Activated CD4-positive, alpha-beta T cell treated with anti-CD3 and anti-CD28 coated beads for 36 hours (primary cell): ENCODE measurements around the gene NFX1. TPM values are rescaled to one million over a fixed set of nuclear protein-coding genes. Genes with fewer than 3 reads are reported as not detected.
"Not testable (repeated sequence)": the region's sequence is repeated elsewhere in the genome, so short reads cannot be mapped to it uniquely, and the experiment has no call there.

ENCODE experiments used
- ATAC-seq: fragments of 200-7000 bp; cut with Tn5 transposase; one replicate; pipeline ENCODE4 v1.10.0; 2021; ENCODE audit warnings: mild to moderate bottlenecking, moderate library complexity
- CTCF ChIA-PET: fragments of 350-600 bp; sonication (Branson Sonifier 250); formaldehyde crosslinking; loops from one replicate; lab custom pipeline; 2021; ENCODE audit warnings: antibody characterized with exemption; lab: Charles Lee
- POLR2A ChIA-PET: fragments of 350-600 bp; sonication (Branson Sonifier 250); formaldehyde crosslinking; loops from one replicate; lab custom pipeline; 2021; ENCODE audit warnings: antibody characterized with exemption, inconsistent platforms; lab: Charles Lee
- DNase-seq: peaks from one replicate; pipeline ENCODE4 v3.0.0-alpha.2; 2020
- H3K27ac Mint-ChIP-seq: one replicate; pipeline ENCODE4 v1.8.0; 2021; ENCODE audit warnings: mixed read lengths
- H3K27me3 Mint-ChIP-seq: one replicate; pipeline ENCODE4 v1.8.0; 2021; ENCODE audit warnings: mixed read lengths
- H3K36me3 Mint-ChIP-seq: one replicate; pipeline ENCODE4 v1.8.0; 2021; ENCODE audit warnings: low read depth, mixed read lengths
- H3K4me1 Mint-ChIP-seq: one replicate; pipeline ENCODE4 v1.8.0; 2021; ENCODE audit warnings: mixed read lengths
- H3K4me3 Mint-ChIP-seq: one replicate; pipeline ENCODE4 v1.8.0; 2021; ENCODE audit warnings: mild to moderate bottlenecking, moderate library complexity, mixed read lengths
- H3K9me3 Mint-ChIP-seq: one replicate; pipeline ENCODE4 v1.8.0; 2021; ENCODE audit warnings: low read depth, mixed read lengths
- intact Hi-C, 2 experiments: fragments of 100-400 bp; cut with DNase I in 1 of 2; cut with micrococcal nuclease in 1 of 2; formaldehyde crosslinking; loops; one replicate each; pipeline versions ENCODE4 v1.14.2 to v1.15.1; 2022 to 2024; cut with DNase I, micrococcal nuclease
- total RNA-seq, 2 experiments: library from RNA; stranded (reverse); gene quantifications; one replicate each; pipeline ENCODE4 v1.2.3, GENCODE V29; 2021

The NFX1 gene
- total RNA-seq, 2 experiments from 2014 or later, result 31.2 to 33.7 TPM

DNA sequence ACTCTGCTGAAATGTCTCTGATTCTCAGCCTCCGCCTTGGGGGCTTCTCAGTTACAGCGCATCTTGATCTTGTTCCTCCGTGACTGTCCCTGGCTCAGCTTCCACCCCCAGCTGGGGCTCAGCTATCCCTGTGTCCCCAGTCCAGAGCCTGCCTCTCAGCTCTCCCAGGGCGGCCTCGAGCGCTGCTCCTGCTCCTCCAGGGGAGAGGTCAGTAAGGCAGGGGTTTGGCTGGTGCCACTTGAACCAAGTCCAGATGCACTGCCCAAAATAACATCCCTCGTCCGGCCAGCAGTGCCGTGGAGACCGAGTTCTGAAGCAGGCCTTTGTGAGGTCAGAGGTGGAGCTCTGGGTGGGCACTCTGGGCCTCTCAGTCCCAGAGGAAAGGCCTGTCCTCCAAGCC, 112.1 kb downstream of the NFX1 start, which contains the start of gene AQP7:
Gene AQP7 (minus strand): TSS at position 198 of the 400 bp plus-strand sequence. CDS start 1,306 bp downstream, outside the sequence.
- H3K36me3 Mint-ChIP-seq, DNase-seq, H3K9me3 Mint-ChIP-seq, H3K4me3 Mint-ChIP-seq, H3K27ac Mint-ChIP-seq, POLR2A ChIA-PET, H3K4me1 Mint-ChIP-seq, ATAC-seq, H3K27me3 Mint-ChIP-seq: not testable (repeated sequence)
- intact Hi-C loops, result loop anchor here in 1 of 2 experiments (2.0 kb wide), 1 partner anchor 44 kb away; the partner anchor contains the start of gene AQP3
- CTCF ChIA-PET, result interaction anchor here (0.6 to 1.2 kb wide), 3 partner anchors 68 to 810 kb away, joined by 3 read pairs; no protein-coding TSS in a partner anchor

DNA sequence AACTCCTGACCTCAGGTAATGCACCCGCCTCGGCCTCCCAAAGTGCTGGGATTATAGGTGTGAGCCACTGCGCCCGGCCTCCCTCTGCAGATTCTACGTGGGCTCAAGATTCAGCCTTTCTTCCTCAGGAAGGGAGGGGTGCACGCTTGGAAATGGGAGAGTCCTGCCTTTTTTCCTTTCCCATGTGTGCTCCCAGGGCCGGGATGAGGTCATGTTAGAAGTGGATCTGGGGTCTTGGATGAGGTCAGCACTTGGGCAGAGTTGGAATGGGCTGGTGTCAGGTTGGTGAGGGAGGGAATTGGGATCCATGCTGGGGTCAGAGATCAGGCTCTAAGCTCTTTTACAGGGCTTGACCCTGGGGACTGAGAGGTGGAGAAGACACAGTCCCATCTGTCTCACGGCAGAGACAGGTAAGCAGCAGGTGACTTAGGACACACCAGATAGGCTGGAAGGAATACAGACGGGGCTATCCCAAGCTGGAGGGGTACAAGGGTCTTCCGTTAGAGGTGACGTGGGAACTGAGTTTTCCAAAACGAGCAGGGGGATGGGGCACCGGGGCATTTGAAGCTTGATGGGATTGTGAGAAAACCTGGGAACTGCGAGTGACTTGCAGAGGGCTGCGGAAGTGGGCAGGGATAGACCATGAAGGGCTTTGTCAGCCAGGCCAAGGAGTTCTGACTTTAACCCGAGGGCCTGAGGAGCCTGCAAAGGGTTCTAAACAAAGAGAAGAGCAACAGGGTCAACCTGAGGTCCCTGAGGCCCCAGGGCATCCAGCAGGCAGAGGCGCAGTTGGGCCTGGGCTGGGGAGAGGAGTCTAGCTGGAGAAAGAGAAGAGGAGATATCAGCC, 113.8 kb downstream of the NFX1 start:
- Mint-ChIP-seq H3K36me3 (no peaks in the 10 kb centered on the region), H3K4me3 (no peak overlapping the region), H3K9me3 (no peaks in the 10 kb centered on the region), H3K27me3 (no peaks in the 10 kb centered on the region), H3K27ac (no peak overlapping the region), H3K4me1 (peaks cover 3% of the 10 kb centered on the region)
- DNase-seq, result no peak
- CTCF ChIA-PET, result interaction anchor here (0.7 to 3.6 kb wide), 14 partner anchors 10 to 592 kb away, joined by 3 to 32 read pairs (median 4); partner anchors contain the start of genes AQP3 and NOL6
- POLR2A ChIA-PET, result interaction anchor here (1.1 kb wide), 1 partner anchor 62 kb away, joined by 4 read pairs; no protein-coding TSS in a partner anchor
- ATAC-seq, result no peak
- intact Hi-C loops, result loop anchor here (1.0 to 2.0 kb wide), 2 partner anchors 43 to 62 kb away; partner anchors contain the start of gene AQP3 (in 1 of the 2)

DNA sequence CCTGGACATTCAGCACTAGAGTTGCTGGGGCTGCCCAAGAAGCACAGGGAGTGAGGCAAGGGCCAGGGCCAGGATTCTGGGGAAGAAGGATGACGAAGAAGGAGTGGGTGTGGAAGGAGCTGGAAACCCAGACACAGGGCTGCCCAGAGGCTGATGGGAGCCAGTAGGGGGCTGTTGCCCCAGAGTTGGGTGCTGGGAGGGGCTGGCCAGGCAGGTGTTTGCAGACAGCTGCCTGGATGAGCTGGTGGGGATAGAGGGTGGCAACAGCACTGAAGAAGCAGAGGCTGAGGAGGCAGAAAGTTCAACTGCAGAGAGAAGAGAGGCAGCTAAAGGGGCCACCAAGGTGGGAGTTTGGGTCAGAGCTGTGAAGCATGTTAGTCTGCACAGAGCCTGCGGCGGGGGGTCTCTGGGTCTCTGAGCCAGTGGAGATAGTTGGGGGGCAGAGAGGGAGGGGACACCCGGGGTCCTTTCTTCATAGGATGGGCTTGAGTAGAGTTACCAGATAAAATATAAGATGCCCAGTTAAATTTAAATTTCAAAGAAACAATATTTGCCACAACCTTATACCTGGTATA, 114.6 kb downstream of the NFX1 start:
- Mint-ChIP-seq H3K27me3 (no peaks in the 10 kb centered on the region), H3K4me1 (peaks cover 3% of the 10 kb centered on the region), H3K27ac (no peak overlapping the region), H3K36me3 (no peaks in the 10 kb centered on the region), H3K4me3 (no peak overlapping the region), H3K9me3 (no peaks in the 10 kb centered on the region)
- ChIA-PET POLR2A (no interaction called here), CTCF (interaction anchor here (0.7 to 3.6 kb wide), 8 partner anchors 9 to 379 kb away, joined by 3 to 32 read pairs (median 6); partner anchors contain the start of gene NOL6)
- intact Hi-C loops, result loop anchor here in 1 of 2 experiments (1.0 to 5.0 kb wide), 2 partner anchors 61 to 317 kb away; no protein-coding TSS in a partner anchor
- ATAC-seq, result no peak
- no peak for DNase-seq

DNA sequence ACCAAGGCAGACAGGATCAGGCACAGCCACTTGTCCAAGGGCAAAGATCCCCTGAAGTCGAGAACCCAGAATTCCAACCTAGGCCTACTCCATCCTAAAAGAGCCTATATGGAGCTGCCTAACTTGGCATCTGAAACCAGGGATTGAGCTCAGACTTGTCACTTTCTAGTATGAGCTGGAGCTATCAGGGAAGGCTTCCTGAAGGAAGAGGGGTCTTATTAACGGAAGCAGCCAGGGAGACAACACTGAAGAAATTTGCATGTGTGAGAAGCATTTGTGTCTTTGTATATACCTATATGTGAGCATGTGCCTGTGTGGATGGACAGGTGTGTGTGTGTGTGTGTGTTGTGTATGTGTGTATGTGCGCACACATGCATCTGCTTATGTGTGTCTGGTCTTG, 116.7 kb downstream of the NFX1 start:
- no peak for DNase-seq
- intact Hi-C loops, result loop anchor here in 1 of 2 experiments (5.0 kb wide), 1 partner anchor 315 kb away; no protein-coding TSS in a partner anchor
- CTCF ChIA-PET, result interaction anchor here (1.0 kb wide), 1 partner anchor 9 kb away, joined by 4 read pairs; no protein-coding TSS in a partner anchor

DNA sequence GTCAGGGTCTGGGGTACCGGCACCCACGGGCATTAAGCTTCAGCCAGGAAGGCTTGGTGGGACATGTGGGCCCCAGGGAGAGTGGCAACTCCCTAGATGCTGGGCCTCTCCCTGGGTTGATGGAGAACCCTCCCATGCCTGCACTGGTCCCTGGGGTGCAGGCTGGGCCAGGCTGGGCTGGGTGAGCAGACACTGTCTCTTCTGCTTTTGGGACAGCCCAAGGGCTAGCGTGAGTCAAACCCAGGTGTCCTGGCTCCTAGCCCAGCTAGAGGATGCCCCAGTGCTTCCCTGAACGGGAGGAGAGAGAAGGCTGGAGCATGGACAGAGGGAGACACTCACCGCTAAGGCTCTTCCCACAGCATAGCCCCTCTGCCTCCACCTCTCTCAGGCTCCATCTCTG, 117.8 kb downstream of the NFX1 start:
- Mint-ChIP-seq H3K4me3 (no peak overlapping the region), H3K27ac (no peak overlapping the region), H3K36me3 (no peaks in the 10 kb centered on the region), H3K9me3 (no peaks in the 10 kb centered on the region), H3K27me3 (no peaks in the 10 kb centered on the region), H3K4me1 (peaks cover 2% of the 10 kb centered on the region)
- intact Hi-C loops, result loop anchor here in 1 of 2 experiments (5.0 kb wide), 1 partner anchor 314 kb away; no protein-coding TSS in a partner anchor
- ChIA-PET POLR2A (no interaction called here), CTCF (no interaction called here)
- ATAC-seq (no peak), DNase-seq (no peak)

More for the DNA sequence above, 116.7 kb downstream of the NFX1 start:
- POLR2A ChIA-PET, result no interaction called here
- Mint-ChIP-seq H3K27ac (no peak overlapping the region), H3K36me3 (no peaks in the 10 kb centered on the region), H3K4me3 (no peak overlapping the region), H3K9me3 (no peaks in the 10 kb centered on the region), H3K27me3 (no peaks in the 10 kb centered on the region), H3K4me1 (peaks cover 3% of the 10 kb centered on the region)
- ATAC-seq, result no peak

DNA sequence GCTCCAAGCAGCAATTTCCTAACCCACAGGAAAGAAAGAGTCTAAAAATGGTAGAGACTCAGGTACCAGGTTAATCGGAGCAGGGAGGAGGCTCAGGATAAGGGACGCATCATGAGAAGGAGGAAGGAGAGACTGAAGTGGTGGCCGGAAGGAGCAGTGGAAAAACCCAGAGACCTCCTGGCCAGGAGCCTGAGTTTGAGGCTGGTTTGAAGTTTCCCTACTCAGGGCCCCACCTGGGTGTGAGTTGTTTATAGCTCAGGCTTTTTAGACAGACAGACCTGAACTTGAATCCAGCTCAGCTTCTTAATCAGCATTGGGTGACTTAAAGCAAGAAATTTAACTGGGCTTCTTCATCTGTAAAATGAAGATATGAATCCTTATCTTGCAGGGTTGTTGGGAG, 124.0 kb downstream of the NFX1 start:
- Mint-ChIP-seq H3K9me3 (no peaks in the 10 kb centered on the region), H3K27me3 (no peaks in the 10 kb centered on the region), H3K4me1 (peaks cover 41% of the 10 kb centered on the region), H3K27ac (peak overlapping the region; percentile 11), H3K4me3 (no peak overlapping the region), H3K36me3 (no peaks in the 10 kb centered on the region)
- CTCF ChIA-PET, result interaction anchor here (1.0 to 5.0 kb wide), 13 partner anchors 10 to 308 kb away, joined by 3 to 36 read pairs (median 11); partner anchors contain the start of genes AQP3 and NOL6
- ATAC-seq, result no peak
- intact Hi-C loops, result no loop called here
- DNase-seq, result peak; percentile 30
- POLR2A ChIA-PET, result no interaction called here

DNA sequence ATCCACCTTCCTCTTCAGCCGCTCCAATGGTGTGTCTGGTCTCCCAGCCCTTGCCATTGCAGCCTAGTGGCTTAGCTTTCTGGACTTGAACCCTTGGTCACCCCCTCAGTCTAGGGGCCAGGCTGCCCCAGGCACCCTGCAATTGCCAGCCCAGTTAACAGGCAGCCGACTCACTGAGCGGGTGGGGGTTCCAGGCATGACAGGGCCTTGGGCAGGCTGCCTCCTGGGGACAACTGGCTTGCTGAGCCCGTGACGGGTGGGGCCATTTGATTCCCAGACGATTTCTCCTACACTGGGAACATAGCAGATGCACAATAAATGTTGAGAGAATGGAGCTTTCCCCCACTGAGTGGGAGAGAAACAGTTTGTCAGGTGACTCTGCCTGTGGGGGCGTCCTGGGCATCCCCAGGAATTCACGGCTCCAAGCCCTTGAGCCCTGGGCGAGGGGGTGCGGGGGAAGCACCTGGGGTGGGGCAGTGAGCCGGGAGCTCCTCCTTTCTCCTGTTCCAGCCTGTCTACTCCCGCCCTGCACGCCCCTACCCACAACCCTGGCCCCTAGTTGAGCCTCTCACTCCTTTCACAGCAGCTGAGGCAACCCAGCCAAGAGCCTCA, 124.7 kb downstream of the NFX1 start:
- no peaks in the 10 kb centered on the region for H3K36me3 Mint-ChIP-seq
- H3K4me1 Mint-ChIP-seq, result peaks cover 41% of the 10 kb centered on the region
- H3K4me3 Mint-ChIP-seq, result peak overlapping the region; percentile 31
- ChIA-PET POLR2A (interaction anchor here (1.0 kb wide), 1 partner anchor 58 kb away, joined by 3 read pairs; the partner anchor contains the start of gene NOL6), CTCF (interaction anchor here (0.8 to 4.3 kb wide), 27 partner anchors 11 to 307 kb away, joined by 3 to 34 read pairs (median 5); partner anchors contain the start of genes ANKRD18B, AQP3, NFX1 and NOL6)
- peak overlapping the region; percentile 95 for H3K27ac Mint-ChIP-seq
- H3K9me3 Mint-ChIP-seq, result no peaks in the 10 kb centered on the region
- H3K27me3 Mint-ChIP-seq, result no peaks in the 10 kb centered on the region
- ATAC-seq (no peak), DNase-seq (no peak)
- intact Hi-C loops, result loop anchor here (1.0 to 5.0 kb wide), 7 partner anchors 31 to 338 kb away; partner anchors contain the start of gene SMU1 (in 1 of the 2)

DNA sequence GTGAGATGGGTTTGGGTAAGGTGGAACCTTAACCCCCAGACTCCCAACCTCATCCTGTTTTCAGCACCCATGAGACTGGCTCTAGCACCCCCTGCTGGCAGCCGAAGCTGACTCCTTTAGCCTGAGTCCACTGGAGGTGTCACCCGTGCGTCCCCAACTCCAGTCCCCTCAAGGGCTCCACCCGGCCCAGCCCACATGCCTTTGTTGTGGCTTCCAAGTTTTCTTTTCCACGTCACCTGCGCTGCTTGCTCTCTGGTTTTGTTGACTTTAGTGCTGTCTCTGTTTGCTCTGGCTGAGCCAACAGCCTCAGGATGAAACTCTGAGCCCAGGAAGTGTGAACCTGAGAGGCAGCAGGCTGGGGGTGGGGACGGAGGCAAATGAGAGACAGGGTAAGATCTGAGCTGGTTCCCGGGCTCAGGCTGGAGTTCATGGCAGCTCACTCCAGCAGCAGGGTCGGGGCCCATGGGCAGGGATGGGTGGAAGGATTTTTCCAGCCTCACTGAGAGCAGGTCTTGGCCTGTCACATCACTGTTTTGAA, 125.3 kb downstream of the NFX1 start:
- H3K4me1 Mint-ChIP-seq, result peaks cover 41% of the 10 kb centered on the region
- no peaks in the 10 kb centered on the region for H3K27me3 Mint-ChIP-seq
- no peaks in the 10 kb centered on the region for H3K9me3 Mint-ChIP-seq
- ChIA-PET POLR2A (interaction anchor here (1.0 to 1.4 kb wide), 2 partner anchors 58 to 105 kb away, joined by 3 to 5 read pairs; partner anchors contain the start of gene NOL6), CTCF (interaction anchor here (0.6 to 4.3 kb wide), 36 partner anchors 9 to 1192 kb away, joined by 3 to 34 read pairs (median 4); partner anchors contain the start of genes ANKRD18B, AQP3, NFX1 and NOL6)
- peak overlapping the region; percentile 31 for H3K4me3 Mint-ChIP-seq
- intact Hi-C loops, result loop anchor here (1.0 to 5.0 kb wide), 7 partner anchors 31 to 338 kb away; partner anchors contain the start of gene SMU1 (in 1 of the 2)
- peak; percentile 92 for ATAC-seq
- peak; percentile 97 for DNase-seq
- peak overlapping the region; percentile 95 for H3K27ac Mint-ChIP-seq
- H3K36me3 Mint-ChIP-seq, result no peaks in the 10 kb centered on the region

DNA sequence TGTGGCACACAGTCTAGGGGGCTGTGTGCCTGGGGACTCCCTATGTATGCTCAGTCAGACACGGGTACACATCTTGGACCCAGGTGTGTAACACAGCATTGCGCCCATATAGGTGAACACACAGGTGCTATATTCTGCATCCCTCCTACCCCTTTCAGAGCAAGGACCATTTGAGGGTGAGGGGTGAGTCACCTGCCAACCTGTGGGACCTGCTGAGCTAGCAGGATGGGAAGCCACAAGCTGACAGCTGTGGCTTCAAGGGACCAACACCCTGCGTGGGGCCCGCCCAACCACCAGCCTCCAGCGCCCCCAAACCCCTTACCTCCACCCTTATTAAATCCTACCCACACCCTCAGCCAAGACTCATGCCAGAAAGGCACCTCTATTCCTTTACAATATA, 126.7 kb downstream of the NFX1 start:
- Mint-ChIP-seq H3K4me1 (peaks cover 41% of the 10 kb centered on the region), H3K9me3 (no peaks in the 10 kb centered on the region), H3K27me3 (no peaks in the 10 kb centered on the region), H3K4me3 (no peak overlapping the region), H3K27ac (peak overlapping the region; percentile 64), H3K36me3 (no peaks in the 10 kb centered on the region)
- DNase-seq (peak; percentile 45), ATAC-seq (no peak)
- intact Hi-C loops, result loop anchor here (5.0 kb wide), 2 partner anchors 130 to 340 kb away; partner anchors contain the start of gene SMU1 (in 1 of the 2)
- POLR2A ChIA-PET, result no interaction called here
- CTCF ChIA-PET, result interaction anchor here (0.6 to 3.2 kb wide), 6 partner anchors 10 to 104 kb away, joined by 3 to 34 read pairs (median 6); no protein-coding TSS in a partner anchor

DNA sequence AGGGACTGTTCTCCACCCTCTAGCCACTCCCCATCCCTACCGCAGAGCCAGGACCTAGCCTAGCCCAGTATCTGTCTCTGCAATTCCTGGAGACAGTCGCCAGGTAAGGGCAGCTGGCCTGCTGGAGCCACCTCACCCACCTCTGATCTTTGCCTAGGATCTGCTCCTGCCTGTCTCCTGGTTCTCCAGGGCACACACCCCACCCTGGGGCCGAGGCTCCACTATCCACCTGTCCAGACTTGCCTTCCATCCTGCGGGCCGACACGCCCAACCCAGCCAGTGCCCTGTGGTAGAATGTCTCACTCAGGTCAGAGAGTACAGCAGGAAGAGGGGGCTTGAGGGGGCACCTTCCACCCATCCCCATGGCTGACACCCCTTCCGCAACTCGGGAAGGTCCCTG, 127.8 kb downstream of the NFX1 start:
- ATAC-seq, result no peak
- intact Hi-C loops, result loop anchor here (5.0 kb wide), 2 partner anchors 131 to 341 kb away; partner anchors contain the start of gene SMU1 (in 1 of the 2)
- Mint-ChIP-seq H3K27me3 (no peaks in the 10 kb centered on the region), H3K36me3 (no peaks in the 10 kb centered on the region), H3K27ac (no peak overlapping the region), H3K4me3 (no peak overlapping the region), H3K9me3 (no peaks in the 10 kb centered on the region), H3K4me1 (peaks cover 41% of the 10 kb centered on the region)
- ChIA-PET POLR2A (no interaction called here), CTCF (interaction anchor here (1.2 to 1.4 kb wide), 2 partner anchors 35 to 48 kb away, joined by 3 to 4 read pairs; no protein-coding TSS in a partner anchor)
- no peak for DNase-seq
